ENCODE measurements around the gene PISD. TPM values are rescaled to one million over a fixed set of nuclear protein-coding genes. Genes with fewer than 3 reads are reported as not detected.

Gene PISD
- total and polyA plus RNA-seq, 4 donors, result 16.0 to 38.8 (median 33.8) TPM

GRCh38 chr22:31625257-31625640 lies 36.8 kb downstream of the PISD start:
- Histone ChIP-seq H3K4me1 (ENCODE audit: control insufficient read depth in 1 of 2, insufficient read depth in 2 of 2, low read length in 2 of 2) (no peaks in the 10 kb centered on the region), H3K36me3 (ENCODE audit: control insufficient read depth in 1 of 2, insufficient read depth in 2 of 2, low read length in 1 of 2) (peaks cover 0 to 4% of the 10 kb centered on the region in 2 donors), H3K27ac (ENCODE audit: low read depth in 1 of 2, low read length in 2 of 2) (no peak overlapping the region), H3K9me3 (ENCODE audit: control insufficient read depth, low read length) (no peaks in the 10 kb centered on the region), H3K27me3 (ENCODE audit: control insufficient read depth in 1 of 2, insufficient read depth in 2 of 2, low read length in 1 of 2) (no peaks in the 10 kb centered on the region), H3K4me3 (ENCODE audit: low read length in 2 of 2) (no peak overlapping the region)
- ATAC-seq (ENCODE audit: low FRiP score) (no peak), DNase-seq (no peak)
- intact Hi-C loops (cut with DNase I), result loop anchor here in 1 of 2 donors (10.0 kb wide), 1 partner anchor 270 kb away; no protein-coding TSS in a partner anchor
- 84% methylated on average over 7 of the region's 7 CpGs for WGBS, 2 donors

- Histone ChIP-seq H3K27me3 (ENCODE audit: control insufficient read depth in 1 of 2, insufficient read depth in 2 of 2, low read length in 1 of 2) (no peaks in the 10 kb centered on the region), H3K9me3 (ENCODE audit: control insufficient read depth, low read length) (no peaks in the 10 kb centered on the region), H3K36me3 (ENCODE audit: control insufficient read depth in 1 of 2, insufficient read depth in 2 of 2, low read length in 1 of 2) (peaks cover 0 to 8% of the 10 kb centered on the region in 2 donors), H3K4me3 (ENCODE audit: low read length in 2 of 2) (no peak overlapping the region), H3K27ac (ENCODE audit: low read depth in 1 of 2, low read length in 2 of 2) (no peak overlapping the region), H3K4me1 (ENCODE audit: control insufficient read depth in 1 of 2, insufficient read depth in 2 of 2, low read length in 2 of 2) (no peaks in the 10 kb centered on the region)
- 92 to 94% methylated on average over 18 of the region's 18 CpGs for WGBS, 2 donors
- DNase-seq, result no peak
- no peak for ATAC-seq (ENCODE audit: low FRiP score)
- intact Hi-C loops (cut with DNase I), result loop anchor here in 1 of 2 donors (10.0 kb wide), 1 partner anchor 269 kb away; no protein-coding TSS in a partner anchor
Observed at GRCh38 chr22:31623592-31624304, 38.3 kb downstream of the PISD start.

GRCh38 chr22:31622980-31623379 lies 39.0 kb downstream of the PISD start:
- no peaks in the 10 kb centered on the region for H3K27me3 ChIP-seq (ENCODE audit: control insufficient read depth in 1 of 2, insufficient read depth in 2 of 2, low read length in 1 of 2)
- intact Hi-C loops (cut with DNase I), result loop anchor here in 1 of 2 donors (10.0 kb wide), 1 partner anchor 268 kb away; no protein-coding TSS in a partner anchor
- H3K4me1 ChIP-seq (ENCODE audit: control insufficient read depth in 1 of 2, insufficient read depth in 2 of 2, low read length in 2 of 2), result no peaks in the 10 kb centered on the region
- WGBS, 2 donors, result 89 to 91% methylated on average over 1 of the region's 1 CpG
- no peak overlapping the region for H3K4me3 ChIP-seq (ENCODE audit: low read length in 2 of 2)
- no peak for DNase-seq
- no peak overlapping the region for H3K27ac ChIP-seq (ENCODE audit: low read depth in 1 of 2, low read length in 2 of 2)
- H3K36me3 ChIP-seq (ENCODE audit: control insufficient read depth in 1 of 2, insufficient read depth in 2 of 2, low read length in 1 of 2), result peaks cover 0 to 8% of the 10 kb centered on the region in 2 donors
- no peak for ATAC-seq (ENCODE audit: low FRiP score)
- no peaks in the 10 kb centered on the region for H3K9me3 ChIP-seq (ENCODE audit: control insufficient read depth, low read length)

GRCh38 chr22:31621507-31622124 lies 40.4 kb downstream of the PISD start:
- peaks cover 0 to 8% of the 10 kb centered on the region in 2 donors for H3K36me3 ChIP-seq (ENCODE audit: control insufficient read depth in 1 of 2, insufficient read depth in 2 of 2, low read length in 1 of 2)

GRCh38 chr22:31620756-31621480 lies 41.1 kb downstream of the PISD start:
- no peaks in the 10 kb centered on the region for H3K4me1 ChIP-seq (ENCODE audit: control insufficient read depth in 1 of 2, insufficient read depth in 2 of 2, low read length in 2 of 2)
- 83% methylated on average over 19 to 20 of the region's 20 CpGs for WGBS, 2 donors
- H3K27me3 ChIP-seq (ENCODE audit: control insufficient read depth in 1 of 2, insufficient read depth in 2 of 2, low read length in 1 of 2), result no peaks in the 10 kb centered on the region
- DNase-seq (no peak), ATAC-seq (ENCODE audit: low FRiP score) (no peak)
- intact Hi-C loops (cut with DNase I), result loop anchor here in 1 of 2 donors (10.0 kb wide), 1 partner anchor 266 kb away; no protein-coding TSS in a partner anchor
- H3K36me3 ChIP-seq (ENCODE audit: control insufficient read depth in 1 of 2, insufficient read depth in 2 of 2, low read length in 1 of 2), result peaks cover 0 to 8% of the 10 kb centered on the region in 2 donors
- no peak overlapping the region for H3K4me3 ChIP-seq (ENCODE audit: low read length in 2 of 2)
- no peaks in the 10 kb centered on the region for H3K9me3 ChIP-seq (ENCODE audit: control insufficient read depth, low read length)
- H3K27ac ChIP-seq (ENCODE audit: low read depth in 1 of 2, low read length in 2 of 2), result no peak overlapping the region

More at GRCh38 chr22:31621507-31622124, 40.4 kb downstream of the PISD start:
- intact Hi-C loops (cut with DNase I), result loop anchor here in 1 of 2 donors (10.0 kb wide), 1 partner anchor 267 kb away; no protein-coding TSS in a partner anchor
- H3K4me1 ChIP-seq (ENCODE audit: control insufficient read depth in 1 of 2, insufficient read depth in 2 of 2, low read length in 2 of 2), result no peaks in the 10 kb centered on the region
- H3K27ac ChIP-seq (ENCODE audit: low read depth in 1 of 2, low read length in 2 of 2), result no peak overlapping the region
- WGBS, 2 donors, result 90 to 91% methylated on average over 19 of the region's 19 CpGs
- DNase-seq (no peak), ATAC-seq (ENCODE audit: low FRiP score) (no peak)
- H3K9me3 ChIP-seq (ENCODE audit: control insufficient read depth, low read length), result no peaks in the 10 kb centered on the region
- no peak overlapping the region for H3K4me3 ChIP-seq (ENCODE audit: low read length in 2 of 2)
- no peaks in the 10 kb centered on the region for H3K27me3 ChIP-seq (ENCODE audit: control insufficient read depth in 1 of 2, insufficient read depth in 2 of 2, low read length in 1 of 2)

- WGBS, 2 donors, result 85 to 92% methylated on average over 14 of the region's 14 CpGs
- H3K27ac ChIP-seq (ENCODE audit: low read depth in 1 of 2, low read length in 2 of 2), result no peak overlapping the region
- DNase-seq (no peak), ATAC-seq (ENCODE audit: low FRiP score) (no peak)
- H3K4me1 ChIP-seq (ENCODE audit: control insufficient read depth in 1 of 2, insufficient read depth in 2 of 2, low read length in 2 of 2), result no peaks in the 10 kb centered on the region
- intact Hi-C loops (cut with DNase I), result loop anchor here in 1 of 2 donors (10.0 kb wide), 1 partner anchor 265 kb away; no protein-coding TSS in a partner anchor
- H3K36me3 ChIP-seq (ENCODE audit: control insufficient read depth in 1 of 2, insufficient read depth in 2 of 2, low read length in 1 of 2), result peaks cover 0 to 8% of the 10 kb centered on the region in 2 donors
- no peak overlapping the region for H3K4me3 ChIP-seq (ENCODE audit: low read length in 2 of 2)
- H3K9me3 ChIP-seq (ENCODE audit: control insufficient read depth, low read length), result no peaks in the 10 kb centered on the region
- no peaks in the 10 kb centered on the region for H3K27me3 ChIP-seq (ENCODE audit: control insufficient read depth in 1 of 2, insufficient read depth in 2 of 2, low read length in 1 of 2)
Observed at GRCh38 chr22:31619611-31620300, 42.3 kb downstream of the PISD start.

- Histone ChIP-seq H3K36me3 (ENCODE audit: control insufficient read depth in 1 of 2, insufficient read depth in 2 of 2, low read length in 1 of 2) (peaks cover 0 to 8% of the 10 kb centered on the region in 2 donors), H3K4me1 (ENCODE audit: control insufficient read depth in 1 of 2, insufficient read depth in 2 of 2, low read length in 2 of 2) (no peaks in the 10 kb centered on the region), H3K9me3 (ENCODE audit: control insufficient read depth, low read length) (no peaks in the 10 kb centered on the region), H3K27me3 (ENCODE audit: control insufficient read depth in 1 of 2, insufficient read depth in 2 of 2, low read length in 1 of 2) (no peaks in the 10 kb centered on the region), H3K27ac (ENCODE audit: low read depth in 1 of 2, low read length in 2 of 2) (no peak overlapping the region), H3K4me3 (ENCODE audit: low read length in 2 of 2) (no peak overlapping the region)
- DNase-seq, result no peak
- ATAC-seq (ENCODE audit: low FRiP score), result no peak
- WGBS, 2 donors, result 74 to 80% methylated on average over 5 of the region's 5 CpGs
- intact Hi-C loops (cut with DNase I), result no loop called here
Observed at GRCh38 chr22:31618471-31619176, 43.4 kb downstream of the PISD start.

- no peak overlapping the region for H3K4me3 ChIP-seq (ENCODE audit: low read length in 2 of 2)
- H3K27ac ChIP-seq (ENCODE audit: low read depth in 1 of 2, low read length in 2 of 2), result no peak overlapping the region
- WGBS, 2 donors, result 85 to 88% methylated on average over 17 of the region's 17 CpGs
- no peaks in the 10 kb centered on the region for H3K4me1 ChIP-seq (ENCODE audit: control insufficient read depth in 1 of 2, insufficient read depth in 2 of 2, low read length in 2 of 2)
- intact Hi-C loops (cut with DNase I), result no loop called here
- DNase-seq (no peak), ATAC-seq (ENCODE audit: low FRiP score) (no peak)
- H3K36me3 ChIP-seq (ENCODE audit: control insufficient read depth in 1 of 2, insufficient read depth in 2 of 2, low read length in 1 of 2), result peaks cover 0 to 8% of the 10 kb centered on the region in 2 donors
- H3K9me3 ChIP-seq (ENCODE audit: control insufficient read depth, low read length), result no peaks in the 10 kb centered on the region
- H3K27me3 ChIP-seq (ENCODE audit: control insufficient read depth in 1 of 2, insufficient read depth in 2 of 2, low read length in 1 of 2), result no peaks in the 10 kb centered on the region
Observed at GRCh38 chr22:31618057-31618456, 44.0 kb downstream of the PISD start.
